Ishikawa (cell line): Measurements from ENCODE around the gene DAP.

Source experiments
- CEBPB ChIP-seq: IDR thresholded peaks from 2 replicates; pipeline ENCODE4 v1.6.1; 2012
- TF ChIP-seq, protein P1 (sequence below): IDR thresholded peaks from 2 replicates; pipeline ENCODE4 v1.6.1; 2012; ENCODE audit warnings: low read depth, mild to moderate bottlenecking

- TF ChIP-seq, protein P1, sequence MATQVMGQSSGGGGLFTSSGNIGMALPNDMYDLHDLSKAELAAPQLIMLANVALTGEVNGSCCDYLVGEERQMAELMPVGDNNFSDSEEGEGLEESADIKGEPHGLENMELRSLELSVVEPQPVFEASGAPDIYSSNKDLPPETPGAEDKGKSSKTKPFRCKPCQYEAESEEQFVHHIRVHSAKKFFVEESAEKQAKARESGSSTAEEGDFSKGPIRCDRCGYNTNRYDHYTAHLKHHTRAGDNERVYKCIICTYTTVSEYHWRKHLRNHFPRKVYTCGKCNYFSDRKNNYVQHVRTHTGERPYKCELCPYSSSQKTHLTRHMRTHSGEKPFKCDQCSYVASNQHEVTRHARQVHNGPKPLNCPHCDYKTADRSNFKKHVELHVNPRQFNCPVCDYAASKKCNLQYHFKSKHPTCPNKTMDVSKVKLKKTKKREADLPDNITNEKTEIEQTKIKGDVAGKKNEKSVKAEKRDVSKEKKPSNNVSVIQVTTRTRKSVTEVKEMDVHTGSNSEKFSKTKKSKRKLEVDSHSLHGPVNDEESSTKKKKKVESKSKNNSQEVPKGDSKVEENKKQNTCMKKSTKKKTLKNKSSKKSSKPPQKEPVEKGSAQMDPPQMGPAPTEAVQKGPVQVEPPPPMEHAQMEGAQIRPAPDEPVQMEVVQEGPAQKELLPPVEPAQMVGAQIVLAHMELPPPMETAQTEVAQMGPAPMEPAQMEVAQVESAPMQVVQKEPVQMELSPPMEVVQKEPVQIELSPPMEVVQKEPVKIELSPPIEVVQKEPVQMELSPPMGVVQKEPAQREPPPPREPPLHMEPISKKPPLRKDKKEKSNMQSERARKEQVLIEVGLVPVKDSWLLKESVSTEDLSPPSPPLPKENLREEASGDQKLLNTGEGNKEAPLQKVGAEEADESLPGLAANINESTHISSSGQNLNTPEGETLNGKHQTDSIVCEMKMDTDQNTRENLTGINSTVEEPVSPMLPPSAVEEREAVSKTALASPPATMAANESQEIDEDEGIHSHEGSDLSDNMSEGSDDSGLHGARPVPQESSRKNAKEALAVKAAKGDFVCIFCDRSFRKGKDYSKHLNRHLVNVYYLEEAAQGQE, result no peak
- TF ChIP-seq CEBPB, result no peak
Measured at GRCh38 chr5:10678244-10678643, 82.8 kb downstream of the DAP start.
